ENCODE results near the gene RBM18.

The RBM18 gene

GRCh38 chr9:122264360-122265148, at the start of gene RBM18, which contains the start of gene MRRF:
Gene RBM18, minus strand, starts transcription at chr9:122264840. Its CDS starts 3,348 bp downstream, at chr9:122261492.
Gene MRRF, plus strand, starts transcription at chr9:122264882. Its CDS starts 6,010 bp downstream, at chr9:122270892.
- peak; percentile 78 for DNase-seq (ENCODE audit: low read depth)

GRCh38 chr9:122314165-122314564, 49.5 kb upstream of the RBM18 start:
- no peak for DNase-seq (ENCODE audit: low read depth)

- no peak for DNase-seq (ENCODE audit: low read depth)
Observed at GRCh38 chr9:122309861-122310260, 45.2 kb upstream of the RBM18 start.

GRCh38 chr9:122307925-122308324, 43.3 kb upstream of the RBM18 start:
- no peak for DNase-seq (ENCODE audit: low read depth)

GRCh38 chr9:122307061-122307460, 42.4 kb upstream of the RBM18 start:
- DNase-seq (ENCODE audit: low read depth): no peak

- DNase-seq (ENCODE audit: low read depth): no peak
Observed at GRCh38 chr9:122302237-122303093, 37.8 kb upstream of the RBM18 start.

- DNase-seq (ENCODE audit: low read depth): no peak
Observed at GRCh38 chr9:122297512-122297911, 32.9 kb upstream of the RBM18 start.

GRCh38 chr9:122294531-122294930, 29.9 kb upstream of the RBM18 start:
- DNase-seq (ENCODE audit: low read depth): no peak

GRCh38 chr9:122291458-122291857, 26.8 kb upstream of the RBM18 start:
- no peak for DNase-seq (ENCODE audit: low read depth)

GRCh38 chr9:122287214-122287720, 22.6 kb upstream of the RBM18 start:
- DNase-seq (ENCODE audit: low read depth): no peak

- DNase-seq (ENCODE audit: low read depth): no peak
Observed at GRCh38 chr9:122286764-122287163, 22.1 kb upstream of the RBM18 start.

- DNase-seq (ENCODE audit: low read depth): no peak
Observed at GRCh38 chr9:122281368-122281767, 16.7 kb upstream of the RBM18 start.

- DNase-seq (ENCODE audit: low read depth): no peak
Observed at GRCh38 chr9:122277285-122277897, 12.8 kb upstream of the RBM18 start.

GRCh38 chr9:122276096-122276495, 11.5 kb upstream of the RBM18 start:
- no peak for DNase-seq (ENCODE audit: low read depth)

GRCh38 chr9:122274055-122274454, 9.4 kb upstream of the RBM18 start:
- no peak for DNase-seq (ENCODE audit: low read depth)

- no peak for DNase-seq (ENCODE audit: low read depth)
Observed at GRCh38 chr9:122268041-122268814, 3.6 kb upstream of the RBM18 start.

- DNase-seq (ENCODE audit: low read depth): peak; percentile 2
Observed at GRCh38 chr9:122265149-122265915, 692 bp upstream of the RBM18 start.

GRCh38 chr9:122263699-122264349, 816 bp downstream of the RBM18 start:
- no peak for DNase-seq (ENCODE audit: low read depth)

- no peak for DNase-seq (ENCODE audit: low read depth)
Observed at GRCh38 chr9:122262073-122262472, 2.6 kb downstream of the RBM18 start.

- no peak for DNase-seq (ENCODE audit: low read depth)
Observed at GRCh38 chr9:122261469-122261881, 3.2 kb downstream of the RBM18 start.

Measured in T-helper 22 cell (primary cell).